GM19240 (cell line): ENCODE measurements around the gene DENND4C.
"Not testable (repeated sequence)": the region's sequence is repeated elsewhere in the genome, so short reads cannot be mapped to it uniquely, and the experiment has no call there.

Source experiments
- DNase-seq: peaks from one replicate; pipeline ENCODE4 v3.0.0; 2011; ENCODE audit warnings: low spot score; ENCODE audit not compliant: insufficient read length

DENND4C gene

DNA sequence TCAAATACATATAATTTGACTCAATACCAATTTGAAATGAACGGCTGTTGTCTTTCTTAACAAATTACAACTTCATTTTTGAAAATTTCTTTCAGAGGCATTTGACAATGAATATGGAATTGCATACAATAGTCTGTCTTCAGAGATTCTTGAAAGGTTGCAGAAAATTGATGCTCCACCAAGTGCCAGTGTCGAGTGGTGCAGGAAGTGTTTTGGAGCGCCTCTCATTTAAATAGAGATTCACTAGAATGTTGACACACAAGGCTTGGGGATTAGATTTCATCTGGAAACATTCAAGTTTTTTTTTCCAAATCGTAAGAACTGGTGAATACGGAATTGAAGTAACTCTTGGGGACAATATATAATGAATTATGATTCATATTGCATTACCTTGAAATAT is 141.4 kb downstream of the DENND4C start:
- DNase-seq, result no peak

- no peak for DNase-seq
Measured at GRCh38 chr9:19372567-19372966, 142.1 kb downstream of the DENND4C start.

GRCh38 chr9:19373527-19373926 is 143.0 kb downstream of the DENND4C start:
- DNase-seq, result no peak

GRCh38 chr9:19375538-19375937 is 145.0 kb downstream of the DENND4C start:
- DNase-seq, result no peak

DNA sequence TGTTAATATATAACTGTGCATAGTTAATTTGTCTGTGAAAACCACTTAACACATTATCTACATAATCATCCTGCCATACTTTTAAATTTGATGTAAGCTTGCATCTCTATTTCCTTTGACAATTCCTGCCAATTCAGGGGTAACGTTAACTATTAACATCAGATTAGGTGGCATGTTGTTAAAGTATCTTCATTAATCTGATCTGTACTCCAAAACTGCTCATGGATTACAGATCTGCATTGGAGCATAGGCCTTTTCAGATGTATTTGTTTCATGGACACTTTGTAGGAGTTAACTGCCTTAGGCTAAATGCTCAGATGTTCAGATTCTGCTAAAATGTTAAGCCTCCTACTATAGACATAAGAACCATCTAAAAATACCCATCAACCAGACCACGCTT is 146.4 kb downstream of the DENND4C start:
- DNase-seq, result no peak

DNA sequence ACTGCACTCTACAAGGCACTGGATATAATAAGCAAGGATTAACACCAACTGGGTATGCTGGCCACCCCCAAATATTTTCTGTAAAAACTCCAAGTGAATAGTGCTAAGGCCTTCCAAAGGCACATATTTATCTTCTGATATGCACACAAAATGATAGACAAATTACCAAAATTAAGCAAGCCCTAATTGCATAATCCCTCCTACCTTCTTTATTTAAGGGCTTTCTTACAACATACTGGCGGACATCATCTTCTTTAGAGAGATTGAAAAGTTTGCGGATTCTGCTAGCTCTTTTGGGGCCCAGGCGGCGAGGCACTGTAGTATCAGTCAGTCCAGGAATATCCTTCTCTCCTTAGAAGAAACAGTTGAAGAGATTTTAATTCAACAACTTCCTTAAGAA is 147.7 kb downstream of the DENND4C start:
- no peak for DNase-seq

DNA sequence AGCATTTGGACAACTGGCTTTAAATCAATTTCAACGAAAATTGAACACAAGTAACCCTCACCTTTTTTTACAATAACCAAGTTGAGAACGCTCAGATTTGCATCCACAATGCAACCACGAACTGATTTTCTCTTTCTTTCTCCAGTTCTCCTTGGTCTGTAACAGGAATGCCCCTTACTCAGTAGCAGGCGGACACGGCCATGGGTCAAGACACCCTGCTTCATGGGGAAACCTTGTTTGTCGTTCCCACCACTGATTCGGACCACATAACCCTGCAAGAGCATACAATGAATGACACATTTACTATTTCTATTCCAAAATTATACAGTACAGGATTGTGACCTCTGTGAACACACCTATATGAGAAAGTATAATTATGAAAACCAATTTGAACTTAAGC is 148.2 kb downstream of the DENND4C start:
- no peak for DNase-seq

GRCh38 chr9:19379283-19379682 is 148.8 kb downstream of the DENND4C start:
- DNase-seq, result no peak

GRCh38 chr9:19379697-19380046 is 149.2 kb downstream of the DENND4C start:
- no peak for DNase-seq

GRCh38 chr9:19380826-19381075 is 150.3 kb downstream of the DENND4C start:
- DNase-seq, result no peak

GRCh38 chr9:19381656-19382055 is 151.2 kb downstream of the DENND4C start:
- DNase-seq, result no peak

GRCh38 chr9:19385212-19385611 is 154.7 kb downstream of the DENND4C start:
- DNase-seq, result not testable (repeated sequence)

DNA sequence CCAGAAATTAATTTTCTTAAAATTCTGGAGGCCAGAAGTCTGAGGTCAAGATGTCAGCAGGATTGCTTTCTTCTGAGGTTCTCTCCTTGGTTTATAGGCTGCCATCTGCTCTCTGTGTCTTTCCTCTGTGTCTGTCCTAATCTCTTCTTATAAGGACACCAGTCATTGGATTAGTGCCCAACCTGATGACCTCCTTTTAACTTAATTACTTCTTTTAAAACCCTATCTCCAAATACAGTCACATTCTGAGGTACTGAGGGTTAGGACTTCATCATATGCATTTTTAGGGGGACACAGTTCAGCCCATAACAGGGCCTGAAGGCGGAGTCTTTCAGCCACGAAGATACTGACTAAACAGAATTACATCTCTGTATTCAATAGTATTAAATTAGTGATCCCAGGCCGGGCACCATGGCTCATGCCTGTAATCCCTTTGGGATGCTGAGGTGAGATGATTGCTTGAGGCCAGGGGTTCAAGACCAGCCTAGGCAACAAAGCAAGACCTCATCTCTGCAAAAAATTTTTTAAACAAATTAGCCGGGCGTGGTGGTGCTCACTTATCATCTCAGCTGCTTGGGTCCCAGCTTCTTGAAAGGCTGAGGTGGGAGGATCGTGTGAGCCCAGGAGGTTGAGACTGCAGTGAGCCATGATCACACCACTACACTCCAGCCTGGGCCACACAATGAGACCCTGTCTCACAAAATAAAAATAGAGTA is 155.5 kb downstream of the DENND4C start:
- DNase-seq, result no peak

GRCh38 chr9:19386502-19387044 is 156.1 kb downstream of the DENND4C start:
- no peak for DNase-seq

GRCh38 chr9:19387317-19387716 is 156.8 kb downstream of the DENND4C start:
- DNase-seq, result no peak

GRCh38 chr9:19389539-19389938 is 159.0 kb downstream of the DENND4C start:
- not testable (repeated sequence) for DNase-seq

GRCh38 chr9:19397845-19398244 is 167.4 kb downstream of the DENND4C start:
- no peak for DNase-seq

DNA sequence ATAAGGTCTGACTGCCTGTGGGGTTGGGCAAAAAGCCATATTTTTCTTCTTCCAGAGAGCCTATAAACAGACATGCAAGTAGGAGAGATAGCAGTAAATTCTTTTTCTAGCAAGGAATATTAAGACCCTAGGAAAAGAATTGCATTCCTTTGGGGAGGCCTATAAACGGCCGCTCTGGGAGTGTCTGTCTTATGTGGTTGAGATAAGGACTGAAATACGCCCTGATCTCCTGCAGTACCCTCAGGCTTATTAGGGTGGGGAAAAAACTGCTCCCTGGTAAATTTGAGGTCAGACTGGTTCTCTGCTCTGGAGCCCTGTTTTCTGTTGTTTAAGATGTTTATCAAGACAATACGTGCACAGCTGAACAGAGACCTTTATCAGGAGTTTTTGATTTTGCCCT is 172.7 kb downstream of the DENND4C start:
- DNase-seq, result not testable (repeated sequence)

GRCh38 chr9:19404283-19405075 is 174.0 kb downstream of the DENND4C start:
- no peak for DNase-seq

- no peak for DNase-seq
Measured at GRCh38 chr9:19405771-19406170, 175.3 kb downstream of the DENND4C start.

DNA sequence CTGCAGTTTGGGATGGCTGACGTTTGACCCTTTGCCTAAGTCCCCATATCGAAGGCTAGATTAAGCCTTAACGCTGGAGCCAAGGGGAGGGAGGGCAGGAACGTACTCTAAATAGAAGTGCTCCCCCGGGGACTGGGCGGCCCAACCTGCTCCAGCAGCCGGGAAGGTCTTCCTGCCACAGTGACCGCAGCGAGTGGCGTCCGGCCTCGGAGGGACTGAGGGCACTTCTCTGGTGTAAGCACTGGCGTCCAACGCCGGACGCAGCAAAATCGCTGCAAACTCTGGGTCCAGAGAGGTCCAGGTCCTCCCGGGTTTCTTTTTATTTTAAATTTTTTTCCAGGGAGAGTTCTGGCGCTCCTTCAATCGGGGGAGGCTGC is 177.8 kb downstream of the DENND4C start:
- DNase-seq, result no peak

DNA sequence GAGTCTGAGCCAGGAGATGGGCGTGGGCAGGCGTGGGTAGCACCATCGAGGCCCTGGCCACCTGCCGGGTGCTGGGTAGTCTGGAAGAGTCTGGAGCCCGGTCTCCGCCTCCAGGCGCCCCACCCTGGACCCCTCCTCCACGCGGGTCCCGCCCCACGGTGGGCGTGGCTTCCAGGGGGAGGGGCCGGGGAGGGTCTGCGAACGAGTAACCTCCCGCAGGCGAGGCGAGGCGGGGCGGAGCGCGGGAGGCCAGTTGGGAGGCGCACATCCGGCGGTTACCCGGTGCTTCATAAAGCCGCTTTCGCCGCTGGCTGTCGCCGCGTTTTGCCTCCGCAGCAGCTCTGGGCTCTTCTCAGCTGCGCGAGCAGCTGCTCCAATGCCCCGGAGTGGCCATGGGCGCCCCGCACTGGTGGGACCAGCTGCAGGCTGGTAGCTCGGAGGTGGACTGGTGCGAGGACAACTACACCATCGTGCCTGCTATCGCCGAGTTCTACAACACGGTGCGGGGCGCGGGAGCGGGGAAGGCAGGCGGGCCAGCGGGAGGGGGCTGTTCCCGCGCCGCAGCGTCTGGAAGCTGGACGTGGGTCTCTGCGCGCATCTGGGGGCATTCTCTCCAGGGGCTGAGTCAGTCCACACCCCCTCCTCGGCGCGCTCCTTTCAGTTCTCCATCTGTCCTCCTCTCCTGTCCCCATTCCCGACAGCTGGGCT is 178.4 kb downstream of the DENND4C start, which contains the start of gene ACER2:
ACER2 (plus strand) TSS at position 317 of the 708 bp plus-strand sequence; CDS start at position 393, 76 bp downstream.
- peak; percentile 72 for DNase-seq
